VCaP (cell line): Measurements from ENCODE around the gene TIMM8A.
"Not testable (repeated sequence)": the region's sequence is repeated elsewhere in the genome, so short reads cannot be mapped to it uniquely, and the experiment has no call there.

Experiments
- H3K27ac ChIP-seq: fragments of 450-650 bp; 2 replicates; pipeline ENCODE4 v1.5.1; 2017
- CTCF ChIP-seq: fragments of 450-650 bp; conservative IDR thresholded peaks from 2 replicates; pipeline ENCODE4 v1.5.1; 2017; ENCODE audit warnings: mild to moderate bottlenecking, moderate library complexity

Gene TIMM8A

GRCh38 chrX:101357166-101357795 lies 8.7 kb upstream of the TIMM8A start:
- TF ChIP-seq CTCF = no peak
- H3K27ac ChIP-seq = no peak overlapping the region

GRCh38 chrX:101349193-101349562 lies 636 bp upstream of the TIMM8A start:
- no peak for TF ChIP-seq CTCF
- H3K27ac ChIP-seq = peak overlapping the region; percentile 54; the same call in 1 of the 2 replicates

GRCh38 chrX:101347859-101348451 lies 587 bp downstream of the TIMM8A start:
- TF ChIP-seq CTCF = no peak
- peak overlapping the region; percentile 54 for H3K27ac ChIP-seq

- TF ChIP-seq CTCF = no peak
- no peak overlapping the region for H3K27ac ChIP-seq
Measured at GRCh38 chrX:101337776-101338271, 10.7 kb downstream of the TIMM8A start.

GRCh38 chrX:101334310-101334709 lies 14.2 kb downstream of the TIMM8A start:
- not testable (repeated sequence) for H3K27ac ChIP-seq

GRCh38 chrX:101326600-101326999 lies 21.9 kb downstream of the TIMM8A start:
- not testable (repeated sequence) for H3K27ac ChIP-seq

GRCh38 chrX:101303790-101304189 lies 44.8 kb downstream of the TIMM8A start:
- no peak overlapping the region for H3K27ac ChIP-seq
- TF ChIP-seq CTCF = no peak
